GM18909 (cell line): Measurements from ENCODE around the gene FGF6.

Source experiments
- ATAC-seq: cut with Tn5 transposase; IDR thresholded peaks from one replicate; pipeline ENCODE4 v1.9.1; 2021; ENCODE audit warnings: mild to moderate bottlenecking; ENCODE audit not compliant: unreplicated experiment, poor library complexity

FGF6 gene

DNA sequence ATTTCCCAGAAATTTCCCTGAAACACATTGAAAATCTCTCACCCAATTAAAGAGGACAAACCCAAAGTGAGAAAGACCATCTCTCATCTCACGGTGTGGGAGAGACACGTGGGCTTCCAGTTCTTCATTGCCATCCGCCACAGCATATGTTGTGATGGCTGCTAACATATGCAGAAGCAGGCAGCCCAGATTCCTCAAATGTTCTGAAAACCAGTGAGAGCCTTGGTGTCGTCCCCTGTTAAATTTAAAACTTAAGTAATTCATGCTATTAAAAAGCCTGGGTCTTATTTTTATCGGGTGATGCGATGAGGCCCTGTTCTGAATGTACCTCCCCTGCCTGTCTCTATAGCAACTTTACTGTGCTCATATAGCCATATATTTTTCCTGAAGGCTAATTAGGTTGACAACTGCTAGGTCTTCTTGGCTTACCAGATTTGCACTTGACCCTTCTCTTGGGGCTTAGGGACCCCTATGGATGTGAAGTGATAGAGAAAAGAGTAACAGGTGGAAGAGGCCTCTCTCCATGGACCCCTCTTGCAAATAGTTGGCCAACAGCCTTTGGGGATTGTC is 2.8 kb upstream of the FGF6 start:
- ATAC-seq, result no peak

DNA sequence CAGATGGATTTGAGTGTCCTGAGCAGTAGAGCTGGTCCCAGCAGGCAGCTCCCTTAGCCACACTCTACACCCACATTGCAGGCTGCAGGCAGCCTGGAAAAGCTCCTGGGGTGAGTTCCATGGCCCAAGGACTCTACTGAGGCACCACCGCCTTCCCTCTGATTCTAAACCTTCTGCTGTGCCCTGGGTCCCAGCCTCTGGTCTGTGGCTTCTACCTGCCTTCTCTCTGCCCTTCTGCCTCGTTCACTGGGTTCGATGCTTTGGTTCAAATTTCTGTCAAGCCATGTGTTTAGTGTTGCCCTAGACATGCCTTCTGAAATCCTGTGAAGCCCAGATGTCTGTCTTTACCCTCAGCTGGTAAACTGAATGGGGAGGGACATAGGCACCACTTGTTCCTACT is 1.5 kb upstream of the FGF6 start:
- no peak for ATAC-seq

DNA sequence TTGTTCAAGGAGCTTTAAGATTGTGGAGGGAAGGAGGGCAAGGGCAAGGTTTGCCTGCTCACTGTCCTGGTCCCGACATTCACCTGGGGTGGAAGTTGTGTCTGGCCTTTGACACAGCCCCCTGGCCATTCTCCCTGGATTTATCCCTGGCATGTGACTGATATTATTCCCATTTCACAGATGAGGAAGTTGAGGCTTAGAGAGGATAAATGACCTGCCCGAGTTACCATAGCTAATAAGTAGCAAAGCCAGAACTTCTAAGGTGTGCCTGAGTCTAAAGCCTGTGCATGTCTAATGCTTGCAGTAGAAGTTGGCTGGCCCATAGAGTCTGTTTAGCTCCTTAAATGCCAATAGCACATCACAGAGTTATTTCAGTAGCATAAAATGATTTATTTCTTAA is 720 bp upstream of the FGF6 start:
- no peak for ATAC-seq

DNA sequence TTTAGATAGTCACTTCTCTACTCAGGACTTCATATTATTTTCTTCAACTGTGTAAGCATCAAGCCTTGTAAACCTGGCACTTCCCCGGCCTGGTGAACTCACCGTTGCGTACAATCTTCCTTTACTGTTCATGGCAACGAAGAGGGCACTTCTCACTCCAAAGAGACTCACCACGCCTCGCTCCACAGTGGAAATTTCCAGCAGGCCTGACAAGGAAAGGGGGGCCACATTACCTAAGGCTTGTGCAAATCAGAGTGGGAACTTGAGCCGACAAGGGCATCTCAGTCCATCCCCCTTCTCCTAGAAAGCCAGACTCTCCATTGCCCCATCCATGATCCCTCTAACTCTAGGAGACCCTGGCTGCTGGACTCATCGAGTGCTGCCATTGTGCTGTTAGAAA is 1.6 kb downstream of the FGF6 start:
- ATAC-seq, result no peak

DNA sequence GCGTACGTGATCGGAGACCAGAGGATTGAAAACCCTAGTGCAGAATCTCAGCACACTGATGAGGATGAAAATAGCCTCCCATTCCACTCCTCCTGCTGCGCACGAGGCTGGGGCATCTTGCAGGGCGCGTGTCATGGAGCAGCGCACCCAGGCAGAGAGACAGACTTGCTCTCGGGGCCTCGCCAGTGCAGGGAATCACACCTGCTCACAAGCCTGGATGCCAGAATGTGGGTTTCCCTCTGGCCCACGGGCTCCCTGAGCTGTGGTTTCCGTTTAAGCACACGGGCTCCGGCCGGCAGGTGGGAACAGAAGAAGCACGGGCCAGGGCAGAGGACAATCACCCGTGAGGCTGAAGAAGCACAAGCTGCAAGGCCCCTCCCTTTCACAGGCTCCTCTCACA is 2.0 kb downstream of the FGF6 start:
- ATAC-seq, result no peak

DNA sequence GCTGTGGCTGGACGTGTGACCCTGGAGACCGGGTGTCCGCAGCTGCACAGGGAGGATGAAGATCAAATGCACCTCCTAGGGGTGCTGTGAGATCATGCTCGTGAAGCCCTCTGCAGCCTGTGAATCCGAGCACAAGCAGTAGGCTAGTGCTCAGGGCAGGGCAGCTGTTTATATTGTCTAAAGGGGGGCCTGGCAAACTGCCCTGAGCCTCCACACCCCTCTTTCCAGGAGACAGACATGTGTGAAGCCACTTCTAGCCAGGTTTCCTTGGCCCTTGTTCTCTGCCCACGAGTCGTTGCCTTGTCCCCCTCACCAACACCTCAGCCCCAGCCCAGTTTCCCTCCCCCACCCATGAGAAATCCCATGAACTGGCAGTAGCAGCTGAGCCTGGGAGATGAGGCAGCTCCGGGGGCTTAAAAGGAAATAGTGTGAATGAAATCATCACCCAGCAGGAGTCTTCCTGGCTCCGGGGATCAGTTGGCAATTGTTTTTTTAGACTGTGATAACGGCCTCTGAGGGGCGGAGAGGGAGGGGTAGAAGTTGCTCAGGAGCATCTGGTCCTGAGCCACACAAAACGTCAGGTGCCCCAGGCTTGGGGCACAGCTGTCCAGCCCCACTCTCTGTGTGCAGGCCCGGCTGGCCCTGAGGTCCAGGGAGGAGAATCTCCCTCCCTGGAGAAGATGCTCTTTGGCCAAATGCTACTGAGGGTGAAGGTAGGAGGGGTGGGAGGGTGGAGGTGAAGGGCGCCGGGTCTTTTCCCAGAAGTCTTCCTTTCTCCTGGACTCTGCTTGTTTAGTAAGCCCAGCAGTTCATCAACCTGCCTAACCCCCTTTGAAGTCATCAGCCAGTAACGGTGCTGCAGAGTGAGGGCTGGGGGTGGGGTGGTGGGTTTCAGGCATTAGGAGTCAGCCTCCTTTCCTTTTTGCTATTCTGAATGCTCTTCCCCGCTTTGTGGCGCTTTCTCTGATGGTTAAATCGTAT is 4.0 kb downstream of the FGF6 start:
- ATAC-seq, result no peak

DNA sequence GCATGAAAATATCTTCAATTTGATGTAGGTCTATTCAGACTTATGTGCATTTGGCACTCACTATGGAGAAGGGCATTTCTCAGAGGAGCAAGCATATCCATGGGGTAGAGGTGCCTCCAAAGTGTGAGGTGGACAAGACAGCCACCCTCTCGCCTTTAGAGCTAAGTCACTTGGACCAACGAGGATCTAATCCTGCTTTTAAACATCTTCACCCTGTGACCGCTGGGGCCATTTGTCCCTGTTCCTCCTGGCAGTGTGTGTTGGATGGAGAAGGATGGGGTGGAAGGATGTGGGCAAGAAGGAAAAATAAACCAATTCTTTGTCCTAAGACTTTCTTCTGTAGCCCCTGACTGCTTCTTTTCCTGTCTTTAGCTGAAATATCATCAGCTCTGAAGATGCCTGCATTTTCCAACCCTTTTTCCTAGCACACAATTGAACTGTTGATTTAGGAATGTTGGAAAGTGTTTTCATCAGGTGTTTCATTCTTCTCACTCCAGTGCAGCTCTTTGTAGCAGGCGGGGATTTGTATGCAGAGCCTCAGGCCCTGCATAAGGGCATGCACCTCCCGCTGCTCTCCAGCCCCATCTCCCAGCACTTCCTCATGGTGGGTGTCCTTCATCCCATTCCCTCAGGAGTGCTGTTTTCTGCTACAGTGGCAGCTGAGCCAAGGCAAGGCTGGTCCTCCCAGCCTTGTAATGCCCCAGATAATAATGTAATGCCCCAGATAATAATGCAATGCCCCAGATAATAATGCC is 5.3 kb downstream of the FGF6 start:
- no peak for ATAC-seq

DNA sequence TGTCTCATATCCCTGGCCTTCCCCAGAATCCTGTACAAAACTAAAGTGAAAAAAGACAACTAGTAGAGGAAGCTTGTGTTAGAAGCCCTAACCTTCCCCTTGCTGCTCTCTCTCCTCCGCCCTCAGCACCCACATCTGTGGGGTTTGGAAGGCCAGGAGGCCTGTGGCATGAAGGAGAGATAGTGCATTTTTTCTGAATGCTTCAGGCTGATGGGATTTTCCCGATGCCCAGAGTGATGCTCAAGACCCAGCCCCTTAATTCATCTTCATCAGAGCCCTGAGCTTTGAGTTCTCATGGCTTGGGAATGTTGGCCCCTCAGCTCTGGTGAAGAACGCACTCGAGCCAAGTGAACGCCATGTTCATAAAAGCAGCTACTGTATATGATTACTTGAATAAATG is 5.9 kb downstream of the FGF6 start:
- ATAC-seq, result no peak

DNA sequence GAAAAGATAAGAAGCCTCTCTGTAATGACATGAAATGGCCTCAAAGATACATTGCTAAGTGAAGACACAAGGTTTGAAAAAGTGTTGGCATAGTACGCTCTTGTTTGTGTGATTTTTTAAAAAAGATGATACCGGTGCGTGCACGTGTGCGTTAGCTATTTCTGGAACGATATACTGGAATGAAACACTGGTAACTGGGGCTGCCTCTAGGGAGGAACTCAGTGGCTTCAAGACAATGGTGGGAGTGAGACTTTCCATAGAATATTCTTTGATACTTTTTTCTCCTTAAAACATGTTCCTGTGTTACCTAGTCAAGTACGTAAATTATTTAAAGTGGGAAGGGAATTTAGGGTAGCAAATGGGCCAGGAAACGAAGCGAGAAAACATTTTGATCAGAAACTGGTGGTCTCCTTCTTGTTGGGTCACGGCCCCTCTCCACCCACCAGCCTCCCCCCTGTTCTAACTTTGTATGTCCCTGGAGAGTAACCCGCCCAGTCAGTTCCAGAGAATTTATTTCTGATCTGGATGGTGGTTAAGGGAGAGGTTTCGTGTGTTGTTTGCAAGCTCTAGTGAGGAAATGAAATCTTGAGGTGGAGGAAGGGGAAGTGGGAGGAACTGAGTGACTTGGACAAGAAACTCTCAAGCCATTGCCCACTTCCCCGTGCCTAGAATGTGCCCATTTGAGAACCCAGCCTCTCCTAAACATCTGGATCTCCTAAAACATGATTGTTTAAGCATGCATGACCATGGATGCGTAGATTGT is 6.6 kb downstream of the FGF6 start:
- no peak for ATAC-seq

DNA sequence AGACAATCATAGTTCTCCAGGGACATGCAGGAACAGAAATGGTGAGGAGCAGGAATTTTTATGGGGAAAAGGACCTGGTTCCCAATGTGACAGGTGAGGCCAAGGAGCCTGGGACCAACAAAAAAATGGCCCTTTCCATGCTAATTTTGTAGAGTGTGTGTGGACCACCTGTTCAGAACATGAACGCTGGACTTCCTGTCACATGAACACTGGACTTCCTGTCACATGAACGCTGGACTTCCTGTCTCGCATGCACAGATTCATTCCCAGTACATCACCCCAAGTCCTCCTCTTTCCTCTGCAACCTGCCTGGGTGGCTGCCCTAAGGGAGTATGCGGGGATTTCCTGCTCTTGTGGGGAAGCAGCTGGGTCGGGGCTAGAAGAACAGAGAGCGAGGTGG is 10.1 kb downstream of the FGF6 start:
- ATAC-seq, result no peak

DNA sequence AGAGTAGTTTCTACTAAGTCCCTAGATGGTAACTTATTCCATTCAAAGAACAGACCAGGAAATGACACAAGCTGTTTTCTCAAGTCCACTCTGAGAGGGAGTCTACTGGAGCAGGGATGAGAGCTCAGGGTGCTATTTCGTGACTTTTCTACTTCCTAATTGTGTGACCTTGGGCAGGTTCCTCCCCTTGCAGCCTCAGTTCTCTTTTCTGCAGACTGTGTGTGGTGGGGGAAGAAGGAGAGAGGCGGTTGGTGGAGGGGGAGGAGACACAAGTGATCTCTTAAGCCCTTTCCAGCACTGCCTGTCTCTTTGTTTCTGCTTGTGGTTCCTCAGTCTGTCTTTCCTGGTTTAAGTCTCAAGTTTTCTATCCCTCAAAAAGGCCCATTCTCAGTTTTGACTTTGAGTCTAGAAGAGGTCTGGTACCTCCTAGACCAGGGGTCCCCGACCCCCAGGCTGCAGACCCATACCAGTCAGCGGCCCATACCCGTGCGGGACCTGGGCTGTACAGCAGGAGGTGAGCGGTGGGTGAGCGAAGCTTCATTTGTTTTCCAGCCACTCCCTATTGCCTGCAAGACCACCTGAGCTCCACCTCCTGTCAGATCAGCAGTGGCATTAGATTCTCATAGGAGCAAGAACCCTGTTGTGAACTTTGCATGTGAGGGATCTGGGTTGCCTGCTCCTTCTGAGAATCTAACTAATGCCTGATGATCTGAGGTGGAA is 10.7 kb downstream of the FGF6 start:
- no peak for ATAC-seq

DNA sequence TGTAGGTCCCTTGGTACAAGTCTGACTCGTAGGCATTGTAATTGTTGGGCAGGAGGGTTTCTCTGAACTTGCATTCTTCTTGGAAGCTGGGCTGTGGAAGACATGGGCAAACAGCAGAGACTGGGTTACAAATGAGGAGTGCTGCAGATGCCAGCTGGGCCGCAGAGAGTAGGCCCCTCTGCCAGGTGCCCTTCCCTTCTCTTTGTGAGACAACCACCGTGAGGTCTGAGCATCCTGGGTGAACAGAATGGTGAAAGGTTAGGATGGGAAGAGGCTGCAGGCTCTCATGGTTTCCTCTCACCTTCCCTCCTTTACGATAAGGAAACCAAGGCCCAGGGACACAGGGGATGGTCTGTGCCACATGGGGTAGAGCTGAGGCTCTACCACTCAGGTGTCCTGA is 11.3 kb downstream of the FGF6 start:
- no peak for ATAC-seq

DNA sequence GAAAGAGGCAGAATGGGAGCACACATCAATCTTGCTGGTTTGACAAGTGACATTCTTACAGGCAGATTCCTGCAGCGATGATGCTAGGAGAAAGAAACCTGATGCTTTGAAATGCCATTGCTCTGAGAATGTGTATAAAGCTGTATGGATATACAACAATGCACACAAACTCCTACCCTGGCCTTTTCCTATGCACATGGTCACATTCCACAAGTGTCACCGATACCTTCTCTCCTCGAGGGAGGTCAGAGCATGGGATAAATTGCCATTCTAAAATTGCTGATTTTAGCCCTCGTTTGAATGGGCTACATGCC is 11.9 kb downstream of the FGF6 start:
- no peak for ATAC-seq

DNA sequence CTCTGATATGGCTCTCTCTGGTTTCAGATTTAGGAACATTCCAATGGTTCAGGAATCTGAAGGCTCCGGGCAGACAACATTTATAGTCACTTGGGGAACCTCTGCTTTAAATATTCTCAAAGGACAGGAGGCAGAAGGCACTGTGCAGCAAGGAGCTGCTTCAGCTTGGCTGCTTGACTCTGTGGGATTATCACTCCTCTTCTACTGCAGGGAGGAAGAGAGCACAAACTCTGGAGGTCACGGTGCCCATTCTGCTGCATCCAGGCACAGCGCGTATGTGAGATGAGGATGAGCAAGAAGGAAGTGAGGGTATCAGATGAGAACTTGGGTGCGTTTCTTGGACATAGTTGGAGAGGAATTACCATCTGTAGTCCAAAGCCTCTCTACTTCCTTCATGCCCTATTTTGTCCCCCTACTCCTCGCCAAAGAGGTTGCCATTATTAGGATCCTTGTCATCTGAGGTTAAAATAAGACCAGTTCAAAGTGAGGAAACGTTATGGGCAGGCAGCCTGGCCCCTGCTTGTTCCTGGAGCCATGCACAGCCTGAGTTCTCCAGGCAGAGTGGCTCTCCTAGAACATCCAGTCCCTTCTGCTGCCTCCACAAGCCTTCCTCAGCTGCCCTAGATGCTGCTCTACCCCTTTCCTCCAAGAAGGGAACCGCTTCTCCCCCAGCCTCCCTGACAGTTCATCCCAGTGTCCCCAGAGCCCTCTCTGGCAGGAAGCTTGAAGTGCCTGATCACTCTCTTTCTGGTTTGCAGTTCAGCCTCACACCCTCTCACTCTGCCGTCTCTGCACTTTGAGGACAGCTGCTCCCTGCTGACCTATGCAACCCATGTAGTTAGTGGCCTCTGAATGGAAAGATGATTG is 12.5 kb downstream of the FGF6 start:
- ATAC-seq, result no peak

DNA sequence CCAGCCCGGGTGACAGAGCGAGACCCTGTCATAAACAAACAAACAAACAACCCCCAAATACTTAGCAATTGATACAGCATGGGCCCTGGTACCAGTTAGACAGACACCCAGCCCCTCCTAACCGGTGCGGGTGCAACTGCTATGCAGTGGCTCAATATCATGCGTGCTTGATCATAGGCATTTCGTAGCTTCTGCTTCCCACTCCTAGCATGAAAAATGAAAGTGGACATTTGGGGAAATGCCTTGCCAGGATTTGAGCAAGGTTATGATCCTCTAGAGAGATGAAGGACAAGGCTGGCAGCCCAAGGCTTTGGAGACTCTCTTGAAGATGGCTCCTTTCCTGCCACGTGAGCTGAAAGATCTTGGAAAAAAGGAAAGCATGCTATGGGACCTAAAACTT is 13.7 kb downstream of the FGF6 start:
- ATAC-seq, result no peak

DNA sequence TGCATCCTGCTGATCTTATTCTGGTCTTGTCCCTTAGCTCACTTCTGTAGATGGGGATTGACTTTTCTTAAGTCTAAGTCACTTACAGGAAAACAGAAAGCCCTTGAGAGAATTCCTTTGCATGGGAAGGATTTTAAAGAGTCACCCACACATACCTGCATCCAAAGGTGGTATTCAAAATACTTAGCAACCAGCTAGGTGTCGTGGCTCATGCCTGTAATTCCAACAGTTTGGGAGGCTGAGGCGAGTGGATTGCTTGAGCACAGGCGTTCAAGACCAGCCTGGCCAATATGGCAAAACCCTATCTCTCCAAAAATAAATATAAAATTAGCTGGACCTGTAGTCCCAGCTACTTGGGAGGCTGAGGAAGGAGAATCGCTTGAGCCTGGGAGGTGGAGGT is 14.2 kb downstream of the FGF6 start:
- no peak for ATAC-seq

DNA sequence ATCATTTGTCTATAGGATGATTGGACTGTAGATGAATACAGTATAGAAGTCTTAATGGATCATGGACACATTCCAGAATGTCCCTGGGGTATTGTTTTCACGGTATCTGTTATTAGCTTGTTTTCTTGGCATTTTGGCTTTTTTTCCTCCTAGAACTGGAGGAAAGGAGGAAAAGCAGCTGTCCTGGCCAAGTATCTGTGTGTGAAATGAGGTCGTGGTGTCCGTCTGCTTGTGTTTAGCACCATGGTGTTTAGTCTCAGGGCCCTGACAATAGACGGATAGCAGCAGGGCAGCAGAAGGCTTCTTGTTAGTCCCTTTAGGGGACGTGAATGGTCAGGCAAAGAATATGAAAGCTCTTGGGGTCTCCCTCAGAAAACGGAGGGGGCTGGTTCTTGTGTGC is 21.2 kb downstream of the FGF6 start:
- no peak for ATAC-seq

DNA sequence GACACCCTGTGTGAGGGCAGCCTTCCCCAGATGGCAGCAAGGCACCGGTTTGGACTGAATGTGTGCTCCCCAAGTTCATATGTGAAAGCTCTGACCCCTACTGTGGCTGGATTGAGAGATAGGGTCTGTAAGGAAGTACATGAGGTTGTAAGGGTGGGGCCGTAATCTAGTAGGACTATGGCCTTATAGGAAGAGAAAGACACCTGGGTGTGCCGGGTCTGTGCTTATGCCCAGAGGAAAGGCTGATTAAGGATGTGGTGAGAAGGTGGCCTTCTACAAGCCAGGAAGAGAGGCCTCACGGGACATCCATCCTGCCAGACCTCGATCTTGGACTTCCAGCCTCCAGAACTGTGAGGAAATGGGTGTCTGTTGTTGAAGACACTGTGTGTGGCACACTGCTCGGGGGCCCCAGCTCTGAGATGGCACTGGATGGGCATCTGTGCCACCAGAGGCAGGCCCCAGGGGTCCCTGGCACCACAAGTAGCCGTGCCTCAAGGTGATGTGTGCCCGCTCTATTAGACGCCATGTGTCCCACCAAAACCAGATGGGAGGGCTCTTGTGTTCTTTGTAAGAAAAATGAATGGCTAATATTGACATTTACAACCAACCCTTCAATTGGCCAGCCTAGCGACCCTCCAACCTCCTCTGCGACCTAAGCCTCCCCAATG is 22.0 kb downstream of the FGF6 start:
- no peak for ATAC-seq

DNA sequence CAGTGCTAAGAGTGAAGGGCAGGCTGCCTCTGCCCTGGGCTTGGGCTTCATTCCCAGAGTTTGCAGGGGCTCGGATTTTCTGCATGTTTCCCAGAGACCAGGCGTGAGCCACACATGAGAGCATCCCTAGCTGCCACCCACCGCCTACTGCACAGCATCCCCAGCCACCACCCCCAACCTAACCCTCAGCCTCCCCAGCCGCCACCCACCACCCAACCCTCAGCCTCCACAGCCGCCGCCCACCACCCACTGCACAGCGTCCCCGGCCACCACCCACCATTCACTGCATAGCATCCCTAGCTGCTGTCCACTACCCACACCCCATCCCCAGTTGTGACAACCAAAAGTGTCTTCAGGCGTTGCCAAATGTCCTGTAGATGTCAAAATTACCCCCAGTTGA is 22.6 kb downstream of the FGF6 start:
- no peak for ATAC-seq
